CD4-positive, alpha-beta T cell treated with Interleukin-21 for 1 hour (primary cell): ENCODE measurements around the gene B4GALNT2.
"Not testable (repeated sequence)": the region's sequence is repeated elsewhere in the genome, so short reads cannot be mapped to it uniquely, and the experiment has no call there.

Experiments
- DNase-seq: peaks from one replicate; pipeline ENCODE4 v3.0.0-alpha.2; 2020

B4GALNT2 gene

GRCh38 chr17:49184522-49184921 is 52.0 kb downstream of the B4GALNT2 start:
- DNase-seq = not testable (repeated sequence)

DNA sequence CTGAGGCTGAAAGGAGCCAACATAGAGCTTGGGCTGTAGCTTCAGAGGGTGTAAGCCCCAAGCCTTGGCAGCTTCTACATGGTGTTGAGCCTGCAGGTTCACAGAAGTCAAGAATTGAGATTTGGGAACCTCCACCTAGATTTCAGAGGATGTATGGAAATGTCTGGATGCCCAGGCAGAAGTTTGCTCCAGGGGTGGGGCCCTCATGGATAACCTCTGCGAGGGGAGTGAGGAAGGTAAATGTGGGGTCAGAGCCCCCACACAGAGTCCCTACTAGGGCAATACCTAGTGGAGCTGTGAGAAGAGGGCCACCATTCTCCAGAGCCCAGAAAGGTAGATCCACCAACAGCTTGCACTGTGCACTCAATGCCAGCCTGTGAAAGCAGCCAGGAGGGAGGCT is 52.8 kb downstream of the B4GALNT2 start:
- DNase-seq = not testable (repeated sequence)

GRCh38 chr17:49187301-49187700 is 54.7 kb downstream of the B4GALNT2 start:
- DNase-seq = no peak

- DNase-seq = no peak
Observed at GRCh38 chr17:49190932-49191331, 58.4 kb downstream of the B4GALNT2 start.

DNA sequence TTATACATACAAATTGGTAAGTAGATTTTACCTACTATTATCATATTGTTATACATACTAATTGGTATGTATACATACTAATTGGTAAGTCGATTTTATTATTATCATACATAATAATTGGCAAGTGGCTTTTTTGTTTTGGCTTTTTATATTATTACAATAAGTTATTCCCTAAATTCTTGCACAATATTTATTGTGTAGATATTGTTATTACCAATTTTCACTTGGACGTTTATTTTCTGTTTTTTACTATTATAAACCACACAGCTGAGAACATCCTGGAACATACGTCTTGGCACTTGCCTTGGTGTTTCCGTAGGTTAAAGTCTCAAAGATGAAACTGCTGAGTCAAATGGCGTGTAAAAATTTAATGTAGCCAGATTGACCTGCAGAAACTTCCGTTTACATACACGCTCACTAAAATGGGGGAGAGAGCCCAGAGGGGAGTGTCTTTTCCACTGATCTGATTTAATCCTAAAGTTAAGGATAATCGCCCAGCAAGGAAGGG is 58.9 kb downstream of the B4GALNT2 start:
- no peak for DNase-seq

- peak; percentile 90 for DNase-seq
Observed at GRCh38 chr17:49191917-49192741, 59.6 kb downstream of the B4GALNT2 start.

GRCh38 chr17:49193513-49194296 is 61.1 kb downstream of the B4GALNT2 start:
- DNase-seq = no peak

GRCh38 chr17:49194297-49194607 is 61.7 kb downstream of the B4GALNT2 start:
- DNase-seq = no peak

DNA sequence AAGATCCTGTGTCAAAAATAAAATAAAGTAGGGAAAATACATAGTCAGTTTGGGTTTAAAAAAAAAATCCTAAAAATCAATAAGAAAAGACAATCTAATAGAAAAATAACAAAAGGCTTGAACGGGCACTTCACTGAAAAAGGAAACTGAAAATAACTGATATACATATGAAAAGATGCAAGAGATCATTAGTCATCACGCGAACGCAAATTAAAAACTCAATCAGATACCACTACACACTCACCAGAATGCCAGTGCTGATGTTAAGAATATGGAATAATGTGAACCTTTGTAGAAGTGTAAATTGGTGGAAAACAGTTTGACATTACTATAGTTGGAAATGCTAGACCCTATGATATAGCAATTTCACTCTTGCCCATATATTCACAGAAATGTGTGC is 63.2 kb downstream of the B4GALNT2 start:
- no peak for DNase-seq

DNA sequence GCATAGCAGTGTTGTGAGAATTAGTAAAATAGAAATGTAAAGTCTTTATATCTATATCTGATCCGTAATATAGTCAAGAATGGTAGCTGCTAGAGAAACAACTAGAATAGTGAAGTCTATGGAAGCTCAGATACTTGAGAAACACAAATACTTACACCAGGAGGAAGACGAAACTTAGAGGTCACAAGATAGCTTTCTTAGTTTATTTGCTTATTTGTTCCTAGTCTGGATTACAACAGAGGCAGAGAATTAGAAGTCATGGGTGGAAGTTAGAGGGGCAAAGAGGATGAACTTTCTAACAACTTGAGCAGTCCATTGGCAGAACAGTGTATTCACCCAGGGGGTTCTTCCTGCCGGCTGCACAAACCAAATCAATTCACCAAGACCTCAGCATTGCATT is 64.0 kb downstream of the B4GALNT2 start:
- no peak for DNase-seq

DNA sequence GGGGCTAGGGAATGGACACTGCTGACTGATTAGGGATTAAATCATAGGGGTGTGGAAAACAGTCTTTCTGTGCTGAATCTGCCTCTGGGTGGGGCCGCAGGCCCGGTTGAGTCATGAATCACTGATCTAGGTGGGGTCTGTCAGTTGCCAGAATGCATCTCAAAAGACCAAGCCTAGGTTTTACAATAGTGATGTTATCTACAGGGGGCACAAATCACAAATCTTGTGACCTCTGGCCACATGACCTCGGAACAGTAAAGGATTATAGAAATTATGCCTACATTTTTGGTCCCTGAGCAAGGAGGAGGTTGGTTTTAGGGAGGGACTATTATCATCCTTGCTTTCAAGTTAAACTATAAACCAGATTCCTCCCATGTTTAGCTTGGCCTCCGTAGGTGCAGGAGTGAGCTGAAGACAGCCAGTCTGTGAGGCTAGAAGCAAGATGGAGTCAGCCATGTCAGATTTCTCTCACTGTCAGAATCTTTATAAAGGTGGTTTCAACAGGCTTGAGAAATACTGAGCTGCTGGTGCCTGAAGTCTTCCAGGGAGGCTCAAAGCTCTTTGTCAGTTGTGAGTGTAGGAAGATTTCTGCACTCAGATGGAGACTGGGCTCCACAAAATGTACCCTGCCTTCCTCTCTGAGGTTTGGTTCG is 64.9 kb downstream of the B4GALNT2 start:
- no peak for DNase-seq

GRCh38 chr17:49198211-49198610 is 65.6 kb downstream of the B4GALNT2 start:
- DNase-seq = no peak

DNA sequence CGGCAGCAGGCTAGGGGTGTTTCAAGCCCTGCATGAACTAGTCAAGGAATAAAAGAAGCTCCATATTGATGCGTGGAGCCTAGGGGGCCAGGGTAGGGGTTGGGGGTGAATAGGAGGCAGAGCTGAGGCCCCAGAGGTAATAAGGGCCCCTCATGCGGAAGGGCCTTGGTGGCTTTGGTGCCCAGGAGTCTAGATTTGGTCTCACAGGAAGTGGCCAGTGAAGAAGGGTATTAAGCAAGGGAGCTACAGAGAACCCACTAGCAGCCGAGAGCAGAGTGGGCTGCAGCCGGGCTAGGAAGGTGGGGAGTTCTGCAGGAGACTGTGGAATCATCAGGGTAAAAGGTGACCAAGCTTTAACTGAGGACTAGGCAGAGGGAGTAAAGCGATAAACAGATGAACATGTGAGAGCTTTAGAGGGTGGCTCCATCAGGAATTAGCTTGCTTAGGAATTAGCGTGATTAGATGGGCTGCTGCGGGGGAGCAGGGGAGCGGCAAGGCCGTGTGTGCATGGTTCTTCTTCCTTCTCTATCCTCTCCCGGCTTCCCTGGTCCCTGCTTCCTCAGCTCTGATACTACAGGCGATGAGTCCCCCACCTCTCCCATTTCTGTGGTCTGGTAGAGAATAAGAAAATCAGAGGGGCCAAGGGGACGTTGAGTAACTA is 68.0 kb downstream of the B4GALNT2 start:
- no peak for DNase-seq

DNA sequence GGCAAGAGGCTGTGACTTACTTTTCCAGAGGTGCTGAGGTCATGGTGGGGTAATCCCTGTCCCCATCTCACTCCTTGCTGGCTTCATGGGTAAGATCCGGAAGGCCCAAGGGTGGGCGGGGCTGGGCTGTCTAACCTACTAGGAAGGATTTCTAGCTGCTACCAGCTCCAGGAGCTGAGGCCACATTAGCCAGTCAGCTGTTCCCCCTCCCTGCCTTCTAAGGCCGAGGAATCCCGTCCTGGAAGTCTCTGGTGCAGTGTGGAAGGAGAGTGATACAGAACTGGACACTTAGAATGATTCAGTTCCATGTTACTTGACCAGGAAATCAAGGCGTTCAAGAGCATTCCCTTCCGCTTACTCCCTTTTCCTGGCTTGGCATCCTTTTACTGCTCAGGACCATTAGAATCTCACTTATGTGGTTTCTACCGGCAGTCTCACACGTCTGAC is 68.9 kb downstream of the B4GALNT2 start:
- DNase-seq = no peak

DNA sequence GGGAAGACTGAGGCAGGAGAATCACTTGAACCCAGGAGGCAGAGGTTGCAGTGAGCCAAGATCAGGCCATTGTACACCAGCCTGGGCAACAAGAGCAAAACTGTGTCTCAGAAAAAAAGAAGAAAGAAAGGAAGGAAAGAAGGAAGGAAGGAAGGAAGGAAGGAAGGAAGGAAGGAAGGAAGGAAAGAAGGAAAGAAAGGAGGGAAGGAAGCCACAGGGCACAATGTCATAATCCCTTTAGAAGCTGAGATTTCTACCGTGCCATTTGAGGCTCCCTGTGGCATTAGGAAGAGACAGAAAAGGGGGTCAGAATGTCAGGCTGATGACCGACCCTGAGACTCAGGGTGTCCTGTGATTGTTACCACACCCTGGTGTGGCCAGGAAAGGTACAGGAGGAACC is 71.2 kb downstream of the B4GALNT2 start:
- no peak for DNase-seq

DNA sequence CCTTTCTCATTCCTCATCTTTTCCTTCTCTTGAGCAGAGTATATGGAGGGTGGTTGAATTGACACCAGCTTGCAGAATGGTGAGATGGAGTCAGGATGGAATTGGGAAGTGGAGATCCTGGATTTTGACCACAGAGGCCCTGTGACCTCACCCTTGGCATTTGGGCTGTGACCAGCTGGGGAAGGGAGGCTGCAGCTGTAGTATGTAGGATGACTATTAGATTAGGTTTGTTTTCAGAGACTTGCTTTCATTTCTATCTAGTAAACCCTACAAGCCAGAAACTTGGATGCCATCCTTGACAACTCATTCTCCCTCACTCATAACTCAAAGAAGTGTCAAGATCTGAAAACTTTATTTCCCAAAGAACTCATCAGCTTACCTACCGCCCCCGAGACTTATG is 71.9 kb downstream of the B4GALNT2 start:
- no peak for DNase-seq

GRCh38 chr17:49209061-49209571 is 76.5 kb downstream of the B4GALNT2 start:
- DNase-seq = no peak

DNA sequence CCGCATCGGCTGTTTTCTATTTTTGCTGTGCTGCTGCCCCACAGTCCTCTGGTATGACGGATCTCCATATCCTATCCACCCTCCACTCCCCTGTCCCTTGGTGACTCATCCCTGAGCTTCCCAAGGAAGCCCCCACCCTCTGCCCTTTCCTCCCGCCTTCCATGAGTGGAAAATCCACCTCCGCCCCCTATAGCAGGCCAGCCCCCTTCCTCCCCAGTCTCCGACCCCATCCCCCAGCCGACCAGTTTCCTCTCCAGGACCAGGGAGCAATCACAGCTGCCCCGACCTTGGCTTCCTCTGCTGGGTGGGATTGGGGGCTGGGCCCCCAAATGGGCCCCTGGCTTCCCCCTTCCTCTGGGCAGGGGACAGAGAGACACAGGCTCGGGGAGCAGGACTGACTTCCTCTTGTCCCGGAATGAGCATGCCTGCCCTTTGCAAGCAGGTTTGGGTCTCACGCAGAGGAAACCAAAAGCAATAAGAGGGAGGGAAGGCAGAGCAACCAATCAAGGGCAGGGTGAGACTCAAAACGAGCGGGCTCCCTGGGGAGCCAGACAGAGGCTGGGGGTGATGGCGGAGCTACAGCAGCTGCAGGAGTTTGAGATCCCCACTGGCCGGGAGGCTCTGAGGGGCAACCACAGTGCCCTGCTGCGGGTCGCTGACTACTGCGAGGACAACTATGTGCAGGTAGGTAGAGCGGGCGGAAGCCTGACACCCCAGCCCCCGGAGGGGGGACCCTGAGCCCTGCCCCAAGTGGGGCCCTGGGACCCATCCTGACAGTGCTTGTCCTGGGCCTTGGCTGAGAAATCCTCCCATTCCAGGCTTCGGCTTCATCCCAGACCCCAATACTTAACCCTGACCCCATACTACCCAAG is 77.8 kb downstream of the B4GALNT2 start, which contains the start of the genes ABI3 and GNGT2:
Gene ABI3, plus strand, starts transcription at position 550 of the 872 bp plus-strand sequence. Its CDS starts 18 bp downstream, at position 568.
Gene GNGT2, minus strand, starts transcription at position 417 of the 872 bp plus-strand sequence. CDS start 3,152 bp downstream, outside the sequence.
- DNase-seq = peak; percentile 76

DNA sequence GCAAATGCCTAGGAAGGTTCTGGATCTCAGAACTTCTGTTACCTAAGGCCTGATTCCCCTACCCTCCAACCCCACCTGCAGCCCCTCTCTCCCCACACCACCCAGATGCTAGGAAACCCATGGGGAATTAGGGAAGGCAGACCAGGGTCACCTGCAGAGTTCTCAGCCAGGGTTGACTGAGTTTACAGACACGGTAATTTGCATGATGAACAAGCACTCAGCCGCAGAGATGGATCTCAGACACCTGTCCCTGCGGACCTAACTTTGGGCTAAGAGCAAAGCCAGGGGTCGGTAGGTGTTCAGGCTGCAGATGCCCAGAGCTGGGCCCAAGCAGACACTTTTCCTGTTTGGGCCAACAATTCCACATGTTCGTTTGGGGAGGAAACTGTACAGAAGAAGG is 80.8 kb downstream of the B4GALNT2 start:
- no peak for DNase-seq

GRCh38 chr17:49213847-49214246 is 81.3 kb downstream of the B4GALNT2 start:
- no peak for DNase-seq

DNA sequence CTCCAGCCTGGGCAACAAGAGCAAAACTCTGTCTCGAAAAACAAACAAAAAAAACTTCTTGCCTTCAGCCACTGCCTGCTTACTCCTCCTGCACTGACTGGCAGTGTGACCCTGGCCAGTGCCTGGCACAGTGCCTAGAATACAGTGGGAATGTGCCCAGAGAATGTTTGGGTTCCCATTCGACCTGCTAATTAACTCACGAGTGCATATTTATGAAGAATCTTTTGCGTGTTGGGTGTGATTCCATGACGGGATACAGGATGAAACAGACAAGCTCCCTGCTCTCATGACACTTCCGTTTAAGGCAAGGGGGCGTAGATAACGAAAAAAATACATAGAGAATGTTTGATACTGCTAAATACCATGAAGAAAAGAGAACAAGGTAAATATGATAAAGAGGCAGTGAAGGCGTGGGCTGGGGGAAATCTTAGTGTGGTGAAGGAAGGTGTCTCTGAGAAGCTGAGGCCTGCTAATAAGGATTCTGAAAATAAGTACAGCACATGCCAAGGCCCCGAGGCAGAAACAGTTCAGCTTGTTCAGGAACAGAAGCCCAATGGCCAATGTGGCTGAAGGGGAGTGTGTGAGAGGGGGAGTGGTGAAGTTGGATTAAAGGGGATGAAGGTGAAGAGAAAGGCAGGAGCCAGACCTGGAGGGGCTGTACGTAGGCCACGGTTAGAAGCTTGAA is 82.2 kb downstream of the B4GALNT2 start:
- DNase-seq = no peak
